Measurements from ENCODE around the gene SSBP2.

SSBP2 gene

DNA sequence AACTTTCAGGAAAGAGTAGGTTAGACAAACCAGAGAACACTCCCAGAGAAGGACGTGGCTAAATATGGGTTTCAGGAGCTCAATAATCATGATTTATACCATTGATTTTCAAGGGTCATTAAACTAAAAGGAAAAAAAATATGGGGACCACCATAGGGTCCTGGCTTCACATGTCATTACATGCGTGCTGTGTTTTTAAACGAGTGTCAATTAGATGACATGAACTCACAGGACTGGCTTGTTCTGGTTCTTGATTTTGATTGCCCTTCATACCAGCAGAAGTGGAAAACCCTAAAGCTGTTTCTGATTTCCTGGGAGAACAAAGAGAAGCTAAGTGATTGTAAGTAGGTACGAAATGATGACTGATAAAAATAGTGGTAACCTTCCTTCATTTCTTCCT, 362.7 kb downstream of the SSBP2 start:
- DNase-seq (ENCODE audit: low spot score), result no peak

DNA sequence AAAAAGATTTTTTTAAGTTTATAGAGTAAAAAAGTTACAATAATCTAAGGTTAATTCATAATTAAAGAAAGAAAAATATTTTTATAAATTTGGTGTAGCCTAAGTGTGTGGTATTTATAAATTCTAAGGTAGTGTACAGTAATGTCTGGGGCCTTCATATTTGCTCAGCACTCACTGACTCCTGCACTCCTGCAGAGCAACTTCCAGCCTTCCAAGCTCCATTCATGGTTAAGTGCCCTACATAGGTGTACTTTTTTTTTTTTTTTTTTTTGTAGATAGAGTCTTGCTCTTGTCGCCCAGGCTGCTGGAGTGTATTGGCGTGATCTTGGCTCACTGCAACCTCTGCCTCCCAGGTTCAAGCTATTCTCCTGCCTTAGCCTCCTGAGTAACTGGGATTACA, 367.0 kb downstream of the SSBP2 start:
- DNase-seq (ENCODE audit: low spot score), result no peak

DNA sequence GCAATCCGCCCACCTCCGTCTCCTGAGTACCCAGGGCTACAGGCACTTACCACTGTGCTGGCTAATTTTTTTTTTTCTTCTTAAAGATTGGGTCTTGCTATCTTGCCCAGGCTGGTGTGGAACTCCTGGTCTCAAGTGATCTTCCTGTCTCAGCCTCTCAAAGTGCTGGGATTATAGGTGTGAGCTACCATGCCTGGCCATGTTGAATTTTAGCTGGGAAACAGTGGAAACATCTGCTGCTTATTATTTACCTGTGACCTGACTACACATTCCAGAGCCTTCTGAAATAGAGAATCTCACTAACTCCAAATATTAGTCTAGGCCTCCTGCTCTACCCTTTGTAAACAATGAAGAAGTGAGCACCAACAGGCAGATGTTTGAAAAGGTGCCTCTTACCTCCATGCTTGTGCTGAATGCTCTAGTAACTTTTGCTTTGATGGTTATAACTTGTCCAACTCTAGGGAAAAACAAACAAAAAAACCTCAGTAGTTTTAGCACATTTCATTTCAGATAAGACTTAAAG, 379.5 kb downstream of the SSBP2 start:
- DNase-seq (ENCODE audit: low spot score), result no peak

DNA sequence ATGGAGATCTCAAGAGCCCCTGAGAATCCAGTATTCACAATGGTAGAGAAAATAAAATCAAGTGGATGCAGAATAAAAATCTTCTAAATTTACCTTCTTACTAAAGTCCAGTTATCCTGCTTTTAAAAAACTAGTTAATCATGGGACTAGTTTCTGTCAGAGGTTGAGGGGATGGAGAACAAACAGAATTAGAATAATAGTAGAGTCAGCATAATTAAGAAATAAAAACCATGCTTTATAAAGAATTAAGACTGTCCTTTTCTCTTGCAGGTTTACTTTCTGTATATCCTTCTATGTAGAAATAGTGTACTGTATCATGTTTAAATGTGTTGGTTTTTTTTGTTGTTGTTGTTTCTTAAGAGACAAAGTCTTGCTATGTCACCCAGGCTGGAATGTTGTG, 380.0 kb downstream of the SSBP2 start:
- no peak for DNase-seq (ENCODE audit: low spot score)

DNA sequence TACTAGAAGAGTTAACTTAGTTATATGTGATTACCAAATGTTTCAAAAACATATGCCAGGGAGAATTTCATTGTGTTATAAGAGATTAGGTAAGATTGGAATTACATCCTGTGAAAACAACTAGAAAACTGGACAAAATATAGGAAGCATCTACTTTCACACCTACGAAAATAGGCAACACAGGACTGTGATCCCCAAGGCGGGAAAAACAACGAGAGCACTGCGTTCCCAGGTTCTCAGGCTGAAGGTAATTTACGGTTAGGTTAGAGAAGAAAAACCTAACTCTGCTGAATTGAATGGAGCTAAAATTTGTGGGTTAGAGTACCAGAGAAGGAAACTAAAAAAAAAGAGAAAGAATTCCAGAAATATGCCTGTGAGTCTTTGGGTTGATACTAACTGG, 385.4 kb downstream of the SSBP2 start:
- DNase-seq (ENCODE audit: low spot score), result no peak

DNA sequence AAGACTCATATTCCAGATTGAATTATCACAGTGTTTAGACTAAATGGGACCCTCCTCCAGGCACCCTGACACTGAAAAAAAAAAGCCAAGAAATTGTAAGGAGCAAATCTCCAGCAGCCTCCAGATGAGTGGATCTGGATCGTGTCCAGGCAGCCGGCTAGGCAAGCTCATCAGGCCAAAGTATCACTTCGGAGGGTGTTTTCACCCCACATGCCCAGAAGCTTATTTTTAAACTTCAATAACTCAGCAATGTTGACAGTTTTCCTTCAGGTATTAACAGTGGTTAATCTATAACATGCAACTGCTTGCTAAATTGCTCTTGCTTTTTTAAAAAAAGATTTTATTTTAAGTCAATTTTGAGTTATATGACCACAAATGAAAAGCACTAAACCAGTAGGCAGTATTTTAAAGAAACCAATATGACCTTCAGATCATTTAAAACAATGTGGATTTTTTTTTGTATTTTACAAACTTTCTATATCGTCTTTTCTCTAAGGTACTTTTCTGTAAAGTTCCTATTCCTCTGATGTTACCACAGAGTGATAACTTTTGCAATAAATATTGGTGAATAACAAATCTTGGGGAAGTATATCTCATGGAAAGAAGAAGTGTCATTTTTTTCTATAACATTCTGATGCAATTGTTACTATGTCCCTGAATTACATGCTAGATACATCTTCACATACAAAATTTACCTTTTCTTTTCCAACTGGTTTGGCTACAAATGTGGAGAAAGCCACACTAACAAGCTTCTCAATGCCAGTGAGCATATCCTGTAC, 387.6 kb downstream of the SSBP2 start:
- DNase-seq (ENCODE audit: low spot score), result no peak

Data from GM03348 (cell line).